DMS53 treated with DMSO at 0.1 percent for 48 hours (cell line): ENCODE results near the gene STARD3.
"Not testable (repeated sequence)": the region's sequence is repeated elsewhere in the genome, so short reads cannot be mapped to it uniquely, and the experiment has no call there.

Source experiments
- DNase-seq: peaks from one replicate; lab custom pipeline; 2025; ENCODE audit not compliant: unreplicated experiment; lab: John Stamatoyannopoulos, UW

Gene STARD3

GRCh38 chr17:39687101-39687545, 50.2 kb downstream of the STARD3 start:
- peak; percentile 14 for DNase-seq

DNA sequence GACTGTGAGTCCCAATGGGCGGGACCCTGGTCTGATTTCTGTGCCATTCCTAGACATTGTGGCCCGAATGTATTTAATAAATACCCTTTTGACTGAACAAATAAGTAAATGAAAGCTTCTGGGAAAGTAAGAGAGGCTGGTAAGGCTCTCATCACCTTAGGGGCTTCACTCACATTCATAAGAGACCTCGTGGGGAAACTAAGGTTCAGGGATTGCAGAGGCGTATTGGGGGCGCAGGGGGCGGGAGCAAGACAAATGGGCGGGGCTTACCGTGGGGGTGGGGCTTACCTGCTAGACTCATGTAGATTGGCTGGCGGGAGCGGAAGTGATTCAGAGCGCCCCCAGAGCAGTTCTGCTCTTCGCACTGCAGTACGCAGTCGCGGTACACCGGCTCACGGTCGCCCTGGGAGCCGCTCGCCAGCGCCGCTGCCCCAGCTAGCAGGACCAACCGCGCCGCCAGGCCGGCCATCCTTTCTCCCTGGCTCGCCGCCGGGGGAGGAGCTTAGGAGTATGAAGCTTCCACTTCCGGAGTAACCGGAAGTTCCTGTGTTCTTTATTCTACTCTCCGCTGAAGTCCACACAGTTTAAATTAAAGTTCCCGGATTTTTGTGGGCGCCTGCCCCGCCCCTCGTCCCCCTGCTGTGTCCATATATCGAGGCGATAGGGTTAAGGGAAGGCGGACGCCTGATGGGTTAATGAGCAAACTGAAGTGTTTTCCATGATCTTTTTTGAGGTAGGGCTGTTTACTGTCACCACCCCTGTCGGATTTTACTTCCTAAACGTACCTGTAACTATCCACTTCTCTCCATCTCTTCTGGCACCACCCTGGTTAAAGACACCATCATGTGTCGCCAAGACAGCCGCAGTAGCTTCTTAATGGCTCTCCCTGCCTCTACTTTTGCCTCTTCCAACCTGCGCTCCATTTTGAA, 50.9 kb downstream of the STARD3 start, which contains the start of gene PGAP3:
Gene PGAP3, minus strand, starts transcription at position 512 of the 929 bp plus-strand sequence. Its CDS starts 43 bp downstream, at position 469.
- DNase-seq = peak; percentile 94

DNA sequence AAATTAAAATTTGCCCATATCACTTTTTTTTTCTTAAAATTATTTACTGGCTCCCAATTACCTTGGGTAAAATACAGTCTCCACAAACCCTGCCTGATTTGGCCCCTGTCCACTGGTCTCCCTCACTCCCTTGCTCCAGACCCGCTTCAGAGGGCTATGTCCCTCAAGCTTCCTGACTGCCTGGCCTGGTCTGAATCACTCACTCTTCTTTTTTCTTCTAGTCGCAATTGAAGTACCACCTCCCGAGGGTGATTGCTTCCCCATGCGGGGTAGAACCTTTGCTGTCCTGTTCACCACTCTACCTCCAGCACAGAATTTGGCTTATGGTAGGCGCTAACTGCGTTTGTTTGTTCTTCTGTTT, 51.5 kb downstream of the STARD3 start:
- DNase-seq = no peak

DNA sequence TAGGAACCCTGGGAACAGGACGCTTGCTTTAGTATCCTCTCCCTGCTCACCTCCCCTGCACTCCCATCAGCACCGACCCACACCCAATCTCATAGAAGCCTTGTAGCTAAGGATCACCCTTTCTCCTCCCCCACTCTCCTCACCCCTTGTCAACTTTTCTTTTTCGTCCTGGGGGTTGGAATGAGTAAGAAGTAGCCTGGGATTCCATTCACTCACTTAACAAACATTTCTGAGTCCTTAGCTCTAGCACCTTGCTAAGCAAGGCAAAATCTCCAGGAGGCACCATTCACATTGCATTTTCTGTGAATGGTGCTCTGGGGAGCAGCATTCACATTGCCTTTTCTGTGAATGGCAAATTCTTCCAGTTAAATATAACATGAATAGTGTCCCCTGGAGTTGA, 52.0 kb downstream of the STARD3 start:
- no peak for DNase-seq

DNA sequence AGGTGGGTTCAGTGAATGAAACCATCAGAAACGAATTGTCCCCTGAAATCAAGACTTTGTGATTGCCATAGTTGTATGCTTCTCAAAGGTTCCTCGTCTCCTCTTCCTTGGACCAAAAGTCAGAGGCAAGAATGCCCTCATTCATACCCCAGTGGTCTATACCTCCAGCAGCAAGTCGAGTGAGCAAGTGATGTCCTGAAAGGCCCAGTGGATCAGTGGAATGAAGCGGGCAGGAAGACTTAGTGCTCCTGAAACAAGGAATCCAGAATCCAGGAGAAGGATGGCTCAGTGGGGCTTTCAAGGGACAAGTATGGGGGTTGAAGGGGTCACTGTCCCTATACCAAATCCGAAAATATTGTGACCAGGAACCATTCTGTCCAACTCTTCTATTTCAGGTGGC, 57.6 kb downstream of the STARD3 start:
- DNase-seq = no peak

GRCh38 chr17:39695089-39695474, 58.1 kb downstream of the STARD3 start:
- DNase-seq = no peak

GRCh38 chr17:39696731-39697130, 59.8 kb downstream of the STARD3 start:
- DNase-seq = no peak

- DNase-seq = no peak
These were observed 61.0 kb downstream of the STARD3 start for GRCh38 chr17:39697961-39698360.

- DNase-seq = not testable (repeated sequence)
These were observed 62.3 kb downstream of the STARD3 start for GRCh38 chr17:39699157-39699817.

- DNase-seq = no peak
These were observed 62.8 kb downstream of the STARD3 start, which contains the start of gene ERBB2 for GRCh38 chr17:39699818-39700147. Gene ERBB2 (plus strand): TSS chr17:39700064. CDS start chr17:39700239, 175 bp downstream.

DNA sequence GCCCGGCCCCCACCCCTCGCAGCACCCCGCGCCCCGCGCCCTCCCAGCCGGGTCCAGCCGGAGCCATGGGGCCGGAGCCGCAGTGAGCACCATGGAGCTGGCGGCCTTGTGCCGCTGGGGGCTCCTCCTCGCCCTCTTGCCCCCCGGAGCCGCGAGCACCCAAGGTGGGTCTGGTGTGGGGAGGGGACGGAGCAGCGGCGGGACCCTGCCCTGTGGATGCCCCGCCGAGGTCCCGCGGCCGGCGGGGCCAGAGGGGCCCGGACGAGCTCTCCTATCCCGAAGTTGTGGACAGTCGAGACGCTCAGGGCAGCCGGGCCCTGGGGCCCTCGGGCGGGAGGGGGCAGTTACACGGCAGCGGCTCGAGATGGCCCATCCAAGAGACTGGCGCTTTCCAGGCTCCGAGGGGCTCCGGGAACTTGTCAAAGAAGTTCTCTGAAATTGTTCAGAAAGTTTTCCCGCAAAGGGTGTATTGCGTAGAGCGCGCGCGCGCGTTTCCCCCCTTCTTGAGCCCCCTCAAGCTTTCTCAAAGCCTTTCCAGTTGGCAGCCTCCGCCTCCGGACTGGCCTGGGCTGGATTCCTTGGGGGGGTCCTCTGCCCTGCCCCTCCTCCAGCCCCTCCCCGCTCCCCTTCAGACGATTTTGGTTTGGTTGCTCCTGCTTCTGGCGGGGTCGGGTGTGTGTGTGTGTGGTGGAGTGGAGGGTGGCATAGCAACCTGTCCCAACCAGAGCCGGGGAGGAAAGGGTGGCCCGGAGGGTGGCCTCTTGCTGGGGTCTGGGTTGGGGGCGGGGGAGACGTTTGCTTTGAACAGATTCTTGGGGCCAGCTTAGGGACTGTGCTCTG, 63.4 kb downstream of the STARD3 start:
- DNase-seq = no peak

DNA sequence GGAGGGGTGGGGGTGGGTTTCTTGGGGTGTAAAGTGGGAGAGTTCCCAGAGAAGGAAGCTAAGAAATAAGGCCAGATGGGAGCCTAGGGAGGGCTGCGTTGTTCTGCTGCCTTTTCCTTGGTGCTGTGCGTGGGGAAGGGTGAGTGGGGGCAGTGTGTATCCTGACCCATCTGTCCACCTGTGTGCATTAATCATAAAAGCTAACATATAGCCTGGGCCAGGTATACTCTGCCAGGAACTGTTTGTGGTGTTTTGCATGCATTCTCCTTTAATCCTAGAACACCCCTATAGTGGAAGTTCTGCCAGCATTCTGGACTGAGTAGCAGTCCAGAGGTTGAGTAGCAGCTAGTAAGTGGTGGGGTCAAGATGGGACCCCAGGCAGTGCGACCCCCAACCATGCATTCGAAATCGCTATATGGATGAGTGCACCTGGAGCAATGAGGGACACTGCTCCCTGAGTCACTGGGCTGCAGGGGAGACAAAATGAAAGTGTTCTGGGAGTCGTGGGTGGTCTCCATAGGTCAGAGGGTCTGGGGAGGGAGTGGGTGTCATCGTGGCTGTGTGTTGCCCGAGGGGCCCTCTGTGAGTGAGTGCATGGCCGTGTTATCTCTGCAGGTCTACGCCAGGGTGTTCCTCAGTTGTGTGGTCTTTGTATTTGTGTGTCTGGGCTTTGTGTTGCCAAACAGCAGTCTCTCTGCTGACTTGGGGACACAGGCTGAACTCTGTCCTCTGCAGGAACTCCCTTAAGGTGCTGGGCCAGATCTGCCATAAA, 64.3 kb downstream of the STARD3 start:
- no peak for DNase-seq

DNA sequence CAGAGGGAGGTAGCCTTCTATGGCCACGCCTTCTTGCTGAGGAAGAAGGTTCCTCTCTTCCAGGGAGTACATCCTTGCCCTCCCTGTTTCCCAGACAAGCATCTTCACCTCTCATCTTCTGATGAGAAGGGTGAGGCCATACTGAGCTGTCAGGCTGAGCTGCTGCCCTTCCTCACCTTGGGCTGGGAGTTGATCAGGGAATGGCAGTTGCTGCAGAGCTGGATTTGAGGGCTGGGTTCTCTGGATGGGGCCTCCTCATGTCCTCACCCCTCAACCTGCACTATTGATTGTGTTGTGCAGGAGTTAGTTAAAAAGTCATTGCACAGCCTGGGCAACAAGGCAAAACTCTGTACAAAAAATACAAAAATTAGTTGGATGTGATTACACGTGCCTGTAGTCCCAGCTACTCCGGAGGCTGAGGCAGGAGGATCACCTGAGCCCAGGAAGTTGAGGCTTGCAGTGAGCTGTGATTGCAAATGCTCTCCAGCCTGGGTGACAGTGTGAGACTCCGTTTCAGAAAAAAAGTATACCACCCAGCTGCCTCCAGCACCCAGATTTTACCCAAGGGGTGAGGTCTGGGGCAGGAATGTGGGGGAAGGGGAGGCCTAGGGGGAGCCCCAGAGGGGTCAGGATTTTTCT, 65.0 kb downstream of the STARD3 start:
- no peak for DNase-seq

GRCh38 chr17:39702901-39703893, 66.3 kb downstream of the STARD3 start:
- peak; percentile 80 for DNase-seq

DNA sequence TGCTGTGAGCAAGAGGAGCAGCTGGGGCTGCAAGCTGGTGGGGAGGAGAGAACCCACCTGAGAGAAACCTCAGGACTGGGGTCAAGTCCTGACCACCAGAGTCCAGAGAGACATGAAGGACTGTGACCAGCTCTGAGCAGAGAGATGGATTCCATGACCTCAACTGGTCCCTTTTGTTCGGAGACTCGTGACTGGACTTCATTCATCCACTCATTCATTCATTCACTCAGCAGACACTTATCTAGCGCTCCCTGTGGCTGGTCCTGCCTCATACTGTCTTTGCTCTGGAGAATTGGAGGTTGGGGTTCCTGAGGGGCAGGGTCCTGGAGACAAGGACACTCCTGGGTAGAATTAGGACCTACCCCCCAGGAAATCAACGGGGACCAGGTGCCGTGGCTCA, 67.0 kb downstream of the STARD3 start:
- DNase-seq = no peak

GRCh38 chr17:39704821-39705551, 68.0 kb downstream of the STARD3 start:
- DNase-seq = no peak

DNA sequence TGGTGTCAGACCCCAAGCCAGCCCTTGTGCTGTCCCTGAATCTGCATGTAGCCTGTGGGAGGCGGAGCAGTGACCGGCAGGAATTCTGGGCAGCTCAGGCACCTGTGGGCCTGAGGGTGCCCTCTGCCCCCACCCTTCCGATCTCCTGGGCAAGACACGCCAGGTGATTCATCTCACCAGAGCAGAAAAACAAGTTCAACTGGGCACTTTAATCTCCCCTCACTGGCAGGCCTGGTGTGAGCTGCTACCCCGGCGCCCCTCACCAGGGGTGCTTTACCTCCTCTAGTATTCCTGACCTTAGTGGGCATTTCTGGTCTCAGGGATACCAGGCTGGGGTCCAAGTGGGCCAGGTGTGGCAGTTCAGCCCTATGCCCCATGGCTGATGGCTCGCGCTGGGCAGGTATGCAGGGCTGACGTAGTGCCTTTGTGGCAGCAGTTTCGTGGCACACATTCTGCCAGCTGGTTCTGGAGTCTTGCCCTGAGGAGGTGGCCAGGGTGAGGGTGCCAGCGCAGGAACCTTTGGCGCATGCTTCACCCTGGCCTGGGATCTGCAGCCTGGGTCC, 68.9 kb downstream of the STARD3 start:
- peak; percentile 85 for DNase-seq

GRCh38 chr17:39706383-39706782, 69.4 kb downstream of the STARD3 start:
- DNase-seq = no peak
